Hematopoietic multipotent progenitor cell treated with erythropoietin and hydrocortisone succinate and interleukin-3 and kit ligand, for 4 days (in vitro differentiated cells): ENCODE results near the gene RNF141.
A peak's percentile ranks its signal among the peaks of the same experiment; 100 is the strongest.

Experiments
- DNase-seq: peaks from one replicate; pipeline ENCODE4 v3.0.0-alpha.2; 2015

Gene RNF141, protein sequence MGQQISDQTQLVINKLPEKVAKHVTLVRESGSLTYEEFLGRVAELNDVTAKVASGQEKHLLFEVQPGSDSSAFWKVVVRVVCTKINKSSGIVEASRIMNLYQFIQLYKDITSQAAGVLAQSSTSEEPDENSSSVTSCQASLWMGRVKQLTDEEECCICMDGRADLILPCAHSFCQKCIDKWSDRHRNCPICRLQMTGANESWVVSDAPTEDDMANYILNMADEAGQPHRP

DNA sequence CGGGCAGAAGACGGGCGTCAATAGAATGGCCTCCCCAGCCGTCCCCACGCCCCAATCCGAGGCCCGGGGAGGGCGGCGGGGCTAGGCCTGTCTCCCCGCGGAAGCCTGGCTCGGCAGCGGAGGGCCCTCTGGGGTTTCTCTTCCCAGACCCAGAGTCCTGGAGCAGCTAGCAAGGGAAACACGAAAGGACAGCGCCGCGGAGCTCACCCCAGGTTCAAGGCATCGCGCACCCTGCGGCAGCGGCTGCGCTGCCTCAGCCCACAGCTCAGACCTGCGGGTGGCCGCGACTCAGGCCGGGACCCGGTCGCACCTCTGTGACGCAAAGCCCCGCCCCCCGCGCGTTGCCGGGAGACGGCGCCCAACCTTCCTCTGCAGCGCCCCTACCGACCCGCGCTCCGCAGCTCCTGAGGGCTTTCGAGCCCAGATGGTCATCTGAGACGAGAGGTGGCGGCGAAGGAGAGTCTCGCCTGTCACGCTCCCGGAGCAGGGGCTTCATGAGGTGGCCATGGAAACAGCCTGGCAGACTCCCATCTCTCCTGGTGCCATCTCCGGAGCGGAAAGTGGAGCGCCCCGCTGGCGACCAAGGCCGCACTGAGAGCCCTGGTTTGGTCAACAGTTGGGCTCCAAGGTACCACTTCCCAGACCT lies at the start of gene RNF141:
RNF141 (minus strand) TSS at position 273 of the 646 bp plus-strand sequence. CDS start 7,029 bp downstream, outside the sequence.
- DNase-seq: peak; percentile 97

DNA sequence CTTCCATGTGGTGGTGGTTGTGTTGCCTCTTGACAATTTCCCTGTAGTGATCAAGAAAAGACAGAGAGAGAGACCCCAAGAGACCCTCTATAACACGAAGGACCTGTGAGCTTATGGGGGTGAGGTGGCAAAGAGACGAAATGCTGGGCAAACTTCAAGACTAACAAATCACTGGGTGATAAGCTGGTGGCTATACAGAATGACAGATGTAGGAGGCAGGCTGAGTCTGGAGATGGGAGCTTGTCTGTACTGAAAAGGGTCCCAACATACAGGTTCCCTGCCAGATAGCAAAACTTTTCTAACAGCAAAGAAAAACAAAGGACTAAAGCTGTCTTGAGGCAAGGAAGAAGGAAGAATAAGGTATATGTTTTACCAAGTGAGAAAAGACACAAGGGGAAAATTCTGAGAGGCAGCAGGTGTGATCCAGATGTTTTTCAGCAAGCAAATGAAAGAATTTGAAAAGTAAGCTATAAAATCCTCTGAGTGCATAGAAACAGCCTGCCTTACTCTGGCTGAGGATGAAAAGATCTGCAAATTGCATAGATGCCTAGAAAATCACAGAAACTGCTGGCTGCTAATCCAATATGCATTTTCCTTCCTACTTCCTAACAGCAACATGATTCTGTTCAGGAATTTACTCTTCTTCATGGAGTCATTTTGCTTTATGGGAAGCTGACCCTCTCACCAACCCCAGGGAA lies 49.4 kb upstream of the RNF141 start:
- DNase-seq: no peak

DNA sequence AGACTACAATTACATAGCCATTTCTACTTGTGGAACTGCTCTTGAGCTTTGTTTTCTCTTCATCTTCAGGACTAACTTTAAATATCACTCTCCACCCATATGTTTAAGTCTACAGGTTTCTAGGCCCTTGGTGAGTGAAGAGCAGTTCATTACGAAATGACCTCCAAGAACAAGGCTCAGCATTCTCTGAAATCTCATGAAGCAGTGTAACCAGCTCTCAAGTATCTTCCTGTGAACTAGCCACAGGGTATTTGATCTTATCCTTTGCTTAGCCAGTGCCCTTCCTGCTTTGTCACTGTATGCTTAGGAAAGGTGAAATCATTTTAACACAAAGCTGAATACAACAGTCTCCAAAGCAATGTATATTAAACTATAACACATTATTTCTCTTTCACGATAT lies 47.9 kb upstream of the RNF141 start:
- DNase-seq: peak; percentile 85

DNA sequence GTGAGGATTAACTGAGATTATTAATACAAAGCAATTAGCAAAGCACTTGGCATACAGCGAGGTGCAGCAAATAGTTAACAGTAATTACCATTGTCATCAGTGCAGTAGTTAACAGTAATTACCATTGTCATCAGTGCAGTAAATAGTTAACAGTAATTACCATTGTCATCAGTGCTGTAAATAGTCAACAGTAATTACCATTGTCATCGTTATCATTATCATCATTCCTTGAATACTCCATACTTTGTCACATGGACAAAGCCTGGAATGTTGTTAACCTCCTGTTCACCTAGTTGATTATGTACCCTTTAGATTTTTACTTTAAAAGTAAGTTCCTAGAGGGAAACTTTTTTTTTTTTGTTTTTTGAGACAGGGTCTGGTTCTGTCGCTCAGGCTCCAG lies 47.0 kb upstream of the RNF141 start:
- DNase-seq: no peak

DNA sequence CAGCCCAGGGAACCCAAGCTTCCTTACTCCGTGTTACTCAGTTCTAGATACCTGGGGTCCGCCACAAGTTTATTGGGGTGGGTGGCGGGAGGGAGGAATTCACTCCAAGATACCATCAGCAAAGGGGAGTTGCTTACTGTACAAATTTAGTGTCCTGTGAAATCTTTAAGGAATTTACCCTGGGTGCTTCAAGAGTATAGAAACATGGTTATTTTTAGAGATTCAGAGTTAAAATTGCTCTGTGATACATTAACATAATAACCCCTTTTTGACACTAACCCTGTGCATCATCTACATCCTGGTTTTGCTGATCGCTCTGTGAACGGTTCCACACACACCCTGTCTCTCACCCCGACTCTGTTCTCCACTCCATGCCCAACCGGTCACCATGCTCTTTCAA lies 46.4 kb upstream of the RNF141 start:
- no peak for DNase-seq

DNA sequence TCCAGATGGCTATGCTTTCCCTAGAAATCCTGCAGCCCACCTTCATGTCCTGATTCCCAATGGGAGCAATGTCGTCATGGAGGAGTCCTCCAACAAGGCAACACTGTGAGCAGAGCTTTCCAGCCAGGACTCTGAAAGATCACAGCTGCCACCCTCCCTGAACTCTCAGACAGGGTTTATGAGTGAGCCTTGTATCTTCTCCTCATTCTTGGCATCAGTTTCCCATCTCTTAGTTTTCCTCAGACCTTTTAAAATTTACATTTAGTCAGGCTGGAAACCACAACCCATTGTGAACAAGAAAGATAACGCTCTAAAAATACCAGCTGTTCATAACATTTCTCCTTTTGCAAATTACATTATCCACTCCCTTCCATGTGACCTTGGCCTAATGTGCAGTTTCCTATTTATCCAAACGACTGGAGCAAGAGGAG lies 43.1 kb upstream of the RNF141 start:
- DNase-seq: peak; percentile 79

DNA sequence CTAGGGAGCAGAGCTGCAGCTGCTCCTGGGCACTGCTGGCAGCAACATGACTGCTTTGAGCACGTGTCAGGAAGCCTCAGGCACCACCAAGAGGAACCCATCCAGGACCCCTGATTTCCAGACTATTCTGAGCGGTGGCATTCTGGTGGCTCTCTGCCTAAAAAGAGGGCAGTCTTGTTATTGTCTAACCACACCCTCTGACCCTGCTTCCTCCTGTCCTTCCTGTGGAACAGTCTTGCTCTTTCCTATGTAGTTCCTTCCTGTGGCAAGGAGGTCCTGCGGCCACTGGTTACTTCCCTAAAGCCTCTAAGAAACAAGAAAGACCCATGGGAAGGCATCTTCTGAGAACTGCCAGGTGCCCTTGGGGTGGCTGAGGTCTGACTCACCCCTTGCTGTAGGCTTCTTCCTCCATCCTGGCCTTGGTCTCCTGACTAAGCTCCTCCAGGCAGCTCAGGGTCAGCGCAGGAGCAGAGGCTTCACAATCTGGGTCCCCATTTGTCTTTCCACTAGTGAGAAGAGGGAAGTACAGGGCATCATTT lies 40.6 kb upstream of the RNF141 start:
- DNase-seq: peak; percentile 74

DNA sequence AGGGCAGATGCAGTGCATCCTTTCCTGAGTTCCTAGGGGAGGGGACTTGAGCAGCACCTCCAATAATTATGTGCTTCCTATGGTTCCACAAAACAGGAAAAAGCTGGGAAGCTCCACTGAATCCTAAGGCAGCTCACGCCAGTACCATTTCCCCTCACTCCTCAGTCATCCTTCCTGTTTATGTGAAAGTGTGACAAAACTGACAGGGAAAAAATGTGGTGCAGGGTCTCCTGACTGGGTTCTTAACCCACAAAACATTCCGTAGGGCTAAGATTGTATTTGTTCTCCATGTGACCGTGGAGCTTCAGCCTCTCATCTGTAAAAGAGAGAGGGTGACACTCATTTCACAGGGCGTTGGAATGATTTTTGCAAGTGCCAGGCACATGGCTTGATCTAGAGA lies 39.6 kb upstream of the RNF141 start:
- DNase-seq: no peak

DNA sequence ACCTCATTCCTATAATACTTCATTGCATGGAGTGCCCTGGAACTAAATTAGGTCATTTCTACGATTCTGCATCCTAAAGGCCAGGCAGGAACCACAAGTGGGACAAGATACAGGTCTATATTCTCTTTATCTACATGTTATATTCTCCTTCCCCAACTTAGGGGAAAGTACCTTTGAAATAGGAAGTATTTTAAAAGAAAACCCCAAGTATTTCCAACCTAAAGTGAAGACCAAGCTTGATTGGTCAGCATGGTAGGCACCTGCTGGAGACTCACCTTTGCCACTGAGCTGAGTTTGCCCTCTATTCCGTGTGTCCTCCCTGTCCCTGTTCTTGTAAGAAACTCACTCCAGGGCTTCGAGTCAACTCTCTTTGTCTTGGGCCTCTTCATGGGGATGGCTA lies 38.7 kb upstream of the RNF141 start:
- no peak for DNase-seq

DNA sequence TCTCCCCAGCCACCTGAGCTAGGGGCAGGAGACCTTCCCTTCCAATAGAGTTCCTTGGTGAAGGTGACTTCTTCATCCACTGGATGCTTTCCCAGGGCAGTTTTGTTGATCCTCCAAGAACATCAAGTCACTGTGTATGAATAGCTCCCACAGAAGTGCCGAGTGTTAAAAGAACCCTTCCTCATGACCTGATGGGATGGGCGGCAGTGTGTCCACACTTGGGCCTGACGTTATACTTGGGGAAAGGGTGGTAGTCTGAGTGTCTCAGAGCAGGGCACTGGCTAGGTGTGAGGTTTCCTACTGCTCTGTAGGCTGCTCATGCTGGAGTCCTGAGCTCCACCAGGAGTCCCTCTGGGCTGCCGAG lies 35.0 kb upstream of the RNF141 start:
- no peak for DNase-seq

DNA sequence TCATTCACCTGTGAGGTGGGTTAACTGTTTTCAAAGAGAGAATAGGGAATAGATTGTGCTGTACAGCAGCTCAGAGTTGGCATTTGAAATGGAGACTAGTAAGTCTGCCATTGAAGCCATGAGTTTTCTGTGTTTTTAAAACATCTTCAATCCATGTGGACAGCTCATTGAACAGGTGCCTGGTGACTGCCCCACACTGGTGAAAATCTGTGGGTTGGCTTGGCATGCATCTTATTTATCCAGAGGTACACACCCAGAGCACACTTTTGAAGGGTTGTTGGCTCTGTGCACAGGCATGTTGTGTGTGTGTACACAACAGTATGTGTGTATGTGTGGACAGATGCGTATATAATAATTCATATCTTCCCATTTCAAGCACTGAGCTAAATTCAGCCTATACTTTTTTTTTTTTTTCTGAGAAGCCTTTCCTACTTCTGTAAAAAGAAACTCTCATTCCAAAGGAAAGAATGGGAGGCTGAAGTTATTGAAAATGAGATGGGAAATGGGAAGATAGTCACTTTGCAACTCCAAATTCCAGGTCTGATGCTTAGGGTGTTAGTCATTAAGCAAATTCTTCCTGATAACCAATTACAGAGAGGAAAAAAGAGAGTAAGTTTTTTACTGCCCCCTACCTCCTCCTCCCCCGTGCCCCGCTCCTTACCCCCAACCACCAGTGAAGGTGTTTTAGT lies 34.5 kb upstream of the RNF141 start:
- no peak for DNase-seq

DNA sequence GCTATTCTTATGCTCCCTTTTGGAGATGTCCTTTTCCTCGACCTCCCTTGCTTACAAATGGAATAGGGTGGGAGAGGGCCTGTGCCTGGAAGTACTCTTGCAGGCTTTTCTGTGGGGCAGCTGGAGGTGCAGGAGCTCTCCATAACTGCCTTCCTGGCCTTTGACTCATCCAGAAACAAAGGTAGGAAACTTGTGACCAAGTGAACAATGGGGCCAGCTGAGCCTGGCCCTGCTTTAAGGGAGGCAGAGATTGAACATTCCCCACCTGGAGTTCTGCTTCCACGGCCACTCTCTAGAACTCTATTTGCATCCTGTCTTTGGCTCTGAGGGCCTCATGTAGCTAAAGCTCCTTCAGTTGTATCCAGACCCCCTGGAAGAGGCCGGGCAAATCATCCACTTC lies 32.6 kb upstream of the RNF141 start:
- no peak for DNase-seq

DNA sequence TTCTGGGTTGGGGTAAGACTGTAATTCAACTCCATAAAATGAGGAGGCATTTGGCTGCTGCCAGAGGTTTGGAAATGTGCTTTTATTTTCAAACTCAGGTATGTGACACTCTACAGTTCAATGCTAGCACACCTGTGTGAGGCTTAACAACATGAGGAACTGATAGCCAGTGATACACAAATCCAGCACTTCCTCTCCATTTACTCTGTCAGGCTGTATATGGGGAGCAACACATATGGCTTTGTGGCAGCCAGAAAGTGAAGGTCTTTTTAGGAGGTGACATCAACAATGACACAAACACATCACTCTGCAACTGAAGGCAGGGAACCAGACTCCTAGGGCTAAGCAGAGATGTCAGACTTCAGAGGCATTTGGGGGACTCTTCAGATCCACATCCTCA lies 32.0 kb upstream of the RNF141 start:
- DNase-seq: no peak

DNA sequence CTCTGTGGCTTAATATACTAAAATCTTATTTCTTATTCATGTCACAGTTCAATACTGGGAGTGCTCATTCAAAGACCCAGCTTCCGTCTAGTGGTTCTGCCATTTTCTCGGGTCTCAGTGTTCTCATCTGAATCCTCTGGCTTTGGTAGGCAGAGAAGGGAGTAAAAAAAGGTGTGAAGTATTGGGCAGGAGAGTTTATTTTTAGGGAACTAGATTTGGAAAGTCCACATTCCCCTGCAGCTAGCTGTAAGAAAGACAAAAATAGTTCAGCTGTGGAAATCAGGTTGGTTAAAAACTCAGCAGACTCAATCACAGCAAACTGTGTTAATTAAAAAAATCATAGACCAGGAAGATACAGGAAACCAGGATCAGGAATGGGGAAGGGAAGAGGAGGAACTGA lies 31.5 kb upstream of the RNF141 start:
- no peak for DNase-seq

DNA sequence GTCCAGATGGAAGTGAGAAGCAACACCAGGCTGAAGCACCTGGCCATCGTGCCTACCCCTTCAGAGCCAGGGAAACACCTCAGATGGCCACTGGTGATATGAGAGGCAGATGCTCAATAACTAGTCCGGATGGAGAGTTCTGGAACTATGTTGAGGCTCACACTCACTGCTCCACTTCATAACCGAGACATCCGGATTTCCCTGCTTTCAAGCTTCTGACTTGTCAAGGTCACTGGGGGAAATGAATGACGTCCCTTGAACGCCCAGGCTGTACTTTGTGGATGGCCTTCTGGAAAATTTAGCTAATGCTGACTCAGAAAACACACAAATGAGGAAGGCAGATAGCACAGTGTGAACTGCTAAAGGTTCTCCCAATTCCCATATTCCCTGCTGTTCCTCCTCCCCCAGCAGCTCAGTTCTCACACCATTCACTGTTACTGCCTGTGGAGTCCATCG lies 27.5 kb upstream of the RNF141 start, which contains the start of gene LYVE1:
LYVE1 (minus strand) TSS at position 180 of the 456 bp plus-strand sequence; CDS start at position 47, 133 bp downstream.
- no peak for DNase-seq

DNA sequence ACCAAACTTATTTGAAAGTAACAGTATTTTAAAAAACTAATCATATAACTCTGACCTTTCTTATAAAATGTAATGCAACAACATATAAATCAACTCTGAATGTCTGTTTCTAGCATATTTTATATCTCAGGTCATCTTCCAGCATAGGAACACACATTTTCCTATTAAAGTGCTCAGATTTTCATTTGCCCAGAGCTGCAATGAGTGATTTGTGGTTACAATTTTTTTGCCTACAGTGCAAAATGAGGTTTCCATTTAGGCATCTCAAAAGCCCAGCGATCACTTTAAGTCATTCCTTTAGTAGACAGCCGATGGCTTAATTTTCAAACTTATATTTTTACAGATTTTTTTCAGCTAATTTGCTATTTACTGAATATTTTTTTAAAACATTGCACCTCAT lies 26.5 kb upstream of the RNF141 start:
- no peak for DNase-seq

DNA sequence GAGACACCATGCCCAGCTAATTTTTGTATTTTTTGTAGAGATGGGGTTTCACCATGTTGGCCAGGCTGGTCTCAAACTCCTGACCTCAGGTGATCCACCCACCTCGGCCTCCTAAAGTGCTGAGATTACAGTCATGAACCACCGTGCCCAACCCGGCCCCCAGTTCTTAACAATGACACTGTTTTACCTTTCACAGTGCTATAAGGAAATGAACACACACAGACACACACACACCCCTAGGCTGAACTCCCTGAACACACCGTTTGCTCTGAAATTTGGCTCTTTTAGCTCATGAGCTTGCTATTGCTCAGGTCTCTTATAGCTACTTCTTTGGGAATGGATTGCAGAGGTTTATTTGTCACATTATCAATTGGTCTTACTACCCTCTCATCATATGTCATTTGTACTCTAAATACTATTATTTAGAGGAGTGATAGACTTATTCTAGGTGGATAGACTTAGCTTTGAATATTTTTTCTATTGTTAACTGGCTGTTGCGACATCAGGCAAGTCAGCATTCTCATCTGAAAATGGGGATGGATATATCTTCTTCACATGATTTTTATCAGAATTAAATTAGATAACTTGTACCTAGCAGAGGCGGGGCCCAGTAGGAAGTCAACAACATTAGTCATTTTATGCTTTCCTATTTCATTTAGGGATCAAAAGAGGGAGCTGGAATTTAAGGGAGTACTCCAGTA lies 25.4 kb upstream of the RNF141 start:
- DNase-seq: no peak

DNA sequence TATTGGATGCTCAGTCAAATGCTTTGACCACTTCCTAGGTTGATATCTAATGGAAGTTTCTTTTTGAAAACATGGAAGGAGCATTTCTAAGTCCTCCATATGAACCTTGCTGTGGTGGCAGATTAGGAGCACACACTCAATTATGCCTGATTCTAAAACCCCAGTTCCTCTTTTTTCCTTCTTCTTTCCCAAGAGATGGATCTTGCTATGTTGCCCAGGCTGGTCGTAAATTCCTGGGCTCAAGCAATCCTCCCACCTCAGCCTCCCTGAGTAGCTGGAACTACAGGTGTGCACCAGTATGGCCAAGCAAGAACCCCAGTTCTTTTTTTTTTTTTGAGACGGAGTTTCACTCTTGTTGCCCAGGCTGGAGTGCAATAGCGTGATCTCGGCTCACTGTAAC lies 24.5 kb upstream of the RNF141 start:
- no peak for DNase-seq

DNA sequence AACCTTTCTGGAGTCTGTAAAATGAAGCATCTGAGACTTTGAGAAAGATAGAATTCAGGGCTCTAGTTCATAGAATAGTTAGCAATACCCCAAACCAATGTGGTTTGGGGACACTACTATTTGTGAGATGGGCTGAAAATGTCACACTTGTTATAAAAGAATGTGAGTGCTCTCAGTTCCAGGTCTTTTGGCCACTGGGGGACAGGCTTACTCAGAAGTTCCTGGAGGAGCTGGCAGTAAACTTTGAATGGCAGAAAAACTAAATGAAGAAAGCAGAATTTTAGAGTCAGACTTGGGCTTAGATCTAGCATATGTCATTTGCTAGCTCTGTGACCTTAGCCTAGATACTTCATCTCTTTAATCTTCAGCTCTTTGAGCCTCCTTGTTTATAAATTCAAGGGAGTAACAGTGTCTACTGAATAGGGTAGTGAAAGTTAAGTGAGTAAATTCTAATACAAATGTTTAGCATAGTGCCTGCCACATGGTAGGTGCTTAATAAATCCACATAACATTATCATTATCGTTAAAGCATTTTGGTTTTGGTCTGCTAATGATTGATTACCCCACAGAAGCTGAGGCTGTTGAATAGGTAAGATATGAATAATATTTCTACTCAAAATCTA lies 23.8 kb upstream of the RNF141 start:
- peak; percentile 63 for DNase-seq

DNA sequence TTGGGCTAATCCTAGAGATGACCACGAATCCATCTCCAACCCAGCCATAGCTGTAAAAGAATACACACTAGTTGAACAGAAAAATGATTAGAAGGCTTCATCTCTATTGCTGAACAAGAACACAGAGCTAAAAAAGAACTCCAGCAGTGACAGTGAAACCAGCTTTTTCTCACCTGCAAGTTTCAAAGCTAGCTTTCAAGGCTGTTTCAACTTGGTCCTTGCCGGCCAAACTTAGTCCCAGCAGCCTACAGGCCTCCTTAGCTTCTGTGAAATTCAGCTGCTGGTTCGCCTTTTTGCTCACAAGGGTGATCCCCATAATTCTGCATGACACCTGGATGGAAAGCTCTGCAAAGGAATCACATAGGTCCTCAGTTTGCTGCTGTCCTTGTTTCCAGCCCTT lies 23.0 kb upstream of the RNF141 start:
- no peak for DNase-seq

DNA sequence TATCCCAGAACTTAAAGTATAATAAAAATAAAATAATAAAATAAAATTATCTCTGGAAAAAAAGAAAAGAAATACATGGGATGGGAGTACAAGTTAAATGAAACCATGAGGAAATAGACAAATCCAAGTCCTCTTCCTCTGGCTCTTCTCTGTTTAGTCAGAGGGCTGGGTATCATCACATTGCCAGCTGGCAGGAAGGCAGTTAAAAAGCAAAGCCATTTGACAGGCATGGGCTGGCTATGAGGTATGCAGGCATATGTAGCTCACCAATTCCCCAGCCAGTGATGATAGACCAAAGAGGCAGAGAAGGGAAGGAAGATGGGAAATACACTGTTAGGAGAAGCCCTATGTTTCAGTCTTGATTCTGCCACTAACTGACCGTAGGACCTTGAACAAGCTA lies 21.0 kb upstream of the RNF141 start:
- no peak for DNase-seq
